ENCODE results near the gene LYPD3. TPM values are rescaled to one million over a fixed set of nuclear protein-coding genes. Genes with fewer than 3 reads are reported as not detected.

LYPD3 gene
- total RNA-seq, 1 donor from 2014 or later = 0.89 TPM

- TF ChIP-seq CTCF (conservative IDR thresholded peaks at IDR 0.05) = no peak
- Mint-ChIP-seq H3K4me3 (no peak within 1 kb of the TSS), H3K4me1 (no peaks in the 10 kb centered on the region), H3K36me3 (ENCODE audit: low read depth) (no peaks in the 10 kb centered on the region), H3K27me3 (ENCODE audit: low read depth) (peaks cover 2% of the 10 kb centered on the region), H3K9me3 (no peaks in the 10 kb centered on the region), H3K27ac (ENCODE audit: unreplicated experiment) (no peak within 1 kb of the TSS)
- DNase-seq (ENCODE audit: low read depth, low spot score) = no peak
These were observed 50.9 kb downstream of the LYPD3 start, which contains the start of gene TEX101 for GRCh38 chr19:43414554-43414953. TEX101 (plus strand) TSS chr19:43414890; CDS start chr19:43415920, 1,030 bp downstream.

- H3K4me1 Mint-ChIP-seq = no peaks in the 10 kb centered on the region
- H3K27me3 Mint-ChIP-seq (ENCODE audit: low read depth) = peaks cover 2% of the 10 kb centered on the region
- H3K36me3 Mint-ChIP-seq (ENCODE audit: low read depth) = no peaks in the 10 kb centered on the region
- no peak overlapping the region for H3K4me3 Mint-ChIP-seq
- no peak overlapping the region for H3K27ac Mint-ChIP-seq (ENCODE audit: unreplicated experiment)
- H3K9me3 Mint-ChIP-seq = no peaks in the 10 kb centered on the region
- TF ChIP-seq CTCF (conservative IDR thresholded peaks at IDR 0.05) = no peak
- no peak for DNase-seq (ENCODE audit: low read depth, low spot score)
These were observed 53.0 kb downstream of the LYPD3 start for GRCh38 chr19:43412441-43412840.

Other genes starting within 250 kb of the LYPD3 start
- gene PSG9, start 196.1 kb downstream of the LYPD3 start, total RNA-seq = not detected in 2 replicates
- not detected in 2 replicates for gene CD177, start 111.9 kb downstream of the LYPD3 start, total RNA-seq
- gene TEX101, start 50.7 kb downstream of the LYPD3 start, total RNA-seq = not detected in 2 replicates
- 13.3 and 14.3 TPM in 2 replicates for gene PHLDB3, start 39.1 kb upstream of the LYPD3 start, total RNA-seq
- 23.7 and 25.0 TPM in 2 replicates for gene ETHE1, start 61.6 kb upstream of the LYPD3 start, total RNA-seq
- 0.57 and 0.72 TPM in 2 replicates for gene ZNF575, start 67.6 kb upstream of the LYPD3 start, total RNA-seq
- gene XRCC1, start 109.9 kb upstream of the LYPD3 start, total RNA-seq = 79.4 and 82.0 TPM in 2 replicates
- gene PINLYP, start 110.2 kb upstream of the LYPD3 start, total RNA-seq = 9.5 and 11.7 TPM in 2 replicates
- gene IRGQ, start 130.5 kb upstream of the LYPD3 start, total RNA-seq = 52.9 and 53.5 TPM in 2 replicates
- gene ZNF576, start 131.0 kb upstream of the LYPD3 start, total RNA-seq = 18.3 and 19.7 TPM in 2 replicates
- gene SRRM5, start 146.5 kb upstream of the LYPD3 start, total RNA-seq = 0.41 and 0.51 TPM in 2 replicates
- gene ZNF428, start 154.0 kb upstream of the LYPD3 start, total RNA-seq = 114 and 117 TPM in 2 replicates
- 74.4 and 78.5 TPM in 2 replicates for gene CADM4, start 174.2 kb upstream of the LYPD3 start, total RNA-seq
- gene PLAUR, start 204.6 kb upstream of the LYPD3 start, total RNA-seq = 31.4 and 33.6 TPM in 2 replicates